IMR-90 (cell line): Measurements from ENCODE around the gene LRRC36. TPM values are rescaled to one million over a fixed set of nuclear protein-coding genes. Genes with fewer than 3 reads are reported as not detected.

Experiments
- ATAC-seq: fragments of 200-7000 bp; cut with Tn5 transposase; 2 replicates; pipeline ENCODE4 v1.9.1; 2020; ENCODE audit warnings: low read depth, mild to moderate bottlenecking, moderate library complexity
- BruUV-seq: library from RNA; stranded (reverse); fragments of 400-500 nt; replicated peaks from 2 replicates; lab custom pipeline; 2021; lab: Mats Ljungman, UMichigan
- CTCF ChIA-PET: fragments of 300-600 bp; formaldehyde crosslinking; extraction: SDS; loops from one replicate; lab custom pipeline; 2021; ENCODE audit warnings: antibody characterized with exemption; lab: Yijun Ruan, JAX
- POLR2A ChIA-PET: fragments of 300-600 bp; sonication (Branson Sonifier 250); formaldehyde crosslinking; loops from one replicate; lab custom pipeline; 2022; ENCODE audit warnings: antibody characterized with exemption; ENCODE audit not compliant: unreplicated experiment; lab: Charles Lee
- DNase-seq: peaks from one replicate; pipeline ENCODE4 v3.0.0; 2013
- H2AFZ ChIP-seq: replicated peaks from 2 replicates; pipeline ENCODE3; 2013; ENCODE audit warnings: low read length, mild to moderate bottlenecking; ENCODE audit not compliant: poor library complexity
- H2AK5ac ChIP-seq: 2 replicates; pipeline ENCODE4 v1.6.1; 2013; ENCODE audit warnings: low read depth, low read length, inconsistent platforms
- H2AK9ac ChIP-seq: replicated peaks from 2 replicates; pipeline ENCODE3; 2013; ENCODE audit warnings: mild to moderate bottlenecking, low read depth, low read length, moderate library complexity; ENCODE audit not compliant: poor library complexity
- H2BK120ac ChIP-seq: 2 replicates; pipeline ENCODE4 v1.6.1; 2013; ENCODE audit warnings: low read depth, low read length, inconsistent platforms
- H2BK15ac ChIP-seq: 3 replicates; pipeline ENCODE4 v1.6.1; 2013; ENCODE audit warnings: low read depth, low read length, inconsistent platforms
- H2BK20ac ChIP-seq: 2 replicates; pipeline ENCODE4 v1.6.1; 2013; ENCODE audit warnings: low read depth, mild to moderate bottlenecking, inconsistent platforms, low read length, moderate library complexity
- H2BK5ac ChIP-seq: 2 replicates; pipeline ENCODE4 v1.6.1; 2013; ENCODE audit warnings: mild to moderate bottlenecking, low read depth, low read length, inconsistent platforms; ENCODE audit not compliant: poor library complexity, severe bottlenecking
- H3K14ac ChIP-seq: replicated peaks from 2 replicates; pipeline ENCODE4 v1.6.1; 2013; ENCODE audit warnings: low read depth, low read length, inconsistent platforms
- H3K18ac ChIP-seq: 2 replicates; pipeline ENCODE4 v1.6.1; 2013; ENCODE audit warnings: low read depth, low read length, control low read depth
- H3K23ac ChIP-seq: 2 replicates; pipeline ENCODE4 v1.6.1; 2013; ENCODE audit warnings: low read depth, low read length, inconsistent platforms
- H3K27ac ChIP-seq: 2 replicates; pipeline ENCODE4 v1.5.1; 2013; ENCODE audit warnings: mild to moderate bottlenecking, control low read depth, low read length; ENCODE audit not compliant: insufficient read depth
- H3K27me3 ChIP-seq: 2 replicates; pipeline ENCODE4 v1.6.1; 2013; ENCODE audit warnings: low read length; ENCODE audit not compliant: control insufficient read depth, insufficient read depth
- H3K36me3 ChIP-seq: 2 replicates; pipeline ENCODE4 v1.6.1; 2013; ENCODE audit warnings: low read length, mixed read lengths; ENCODE audit not compliant: control insufficient read depth, insufficient read depth
- H3K4ac ChIP-seq: 2 replicates; pipeline ENCODE4 v1.6.1; 2013; ENCODE audit warnings: low read depth, low read length, inconsistent platforms
- H3K4me1 ChIP-seq: 2 replicates; pipeline ENCODE4 v1.6.1; 2013; ENCODE audit warnings: low read length, mixed read lengths; ENCODE audit not compliant: control insufficient read depth, insufficient read depth
- H3K4me2 ChIP-seq: 2 replicates; pipeline ENCODE4 v1.6.1; 2013; ENCODE audit warnings: low read depth, mild to moderate bottlenecking, control low read depth, low read length, moderate library complexity
- H3K4me3 ChIP-seq: 2 replicates; pipeline ENCODE4 v1.5.1; 2013; ENCODE audit warnings: low read depth, mild to moderate bottlenecking, control low read depth, low read length, moderate library complexity; ENCODE audit not compliant: insufficient read depth
- H3K56ac ChIP-seq: 2 replicates; pipeline ENCODE4 v1.6.1; 2013; ENCODE audit warnings: low read length, inconsistent platforms; ENCODE audit not compliant: insufficient read depth; ENCODE audit errors: extremely low read depth
- H3K79me1 ChIP-seq, 2 experiments: 2 replicates each; pipeline ENCODE4 v1.6.1; 2013; ENCODE audit warnings: low read length in 2 of 2, inconsistent platforms in 1 of 2, low read depth in 1 of 2
- H3K9ac ChIP-seq: 2 replicates; pipeline ENCODE4 v1.6.1; 2013; ENCODE audit warnings: low read depth, low read length, control low read depth
- H3K9me1 ChIP-seq: 2 replicates; pipeline ENCODE4 v1.6.1; 2013; ENCODE audit warnings: low read length, inconsistent platforms; ENCODE audit not compliant: insufficient read depth
- H3K9me3 ChIP-seq: 2 replicates; pipeline ENCODE4 v1.6.1; 2013; ENCODE audit warnings: low read length; ENCODE audit not compliant: control insufficient read depth, insufficient read depth
- H4K20me1 ChIP-seq: 2 replicates; pipeline ENCODE4 v1.6.1; 2013; ENCODE audit warnings: low read length, inconsistent platforms; ENCODE audit not compliant: insufficient read depth
- H4K5ac ChIP-seq: 2 replicates; pipeline ENCODE4 v1.6.1; 2013; ENCODE audit warnings: mild to moderate bottlenecking, low read depth, low read length, control low read depth
- H4K8ac ChIP-seq, 2 experiments: 2 replicates each; pipeline ENCODE4 v1.6.1; 2013; ENCODE audit warnings: low read depth in 2 of 2, low read length in 2 of 2, control low read depth in 1 of 2, inconsistent platforms in 1 of 2
- H4K91ac ChIP-seq: 2 replicates; pipeline ENCODE4 v1.6.1; 2013; ENCODE audit warnings: low read depth, low read length, inconsistent platforms; ENCODE audit not compliant: insufficient read depth
- CEBPB ChIP-seq: IDR thresholded peaks from 2 replicates; pipeline ENCODE4 v1.6.1; 2012; ENCODE audit warnings: low read depth, low read length, improper control_type of control experiment
- CHD1 ChIP-seq: IDR thresholded peaks from 2 replicates; pipeline ENCODE4 v1.6.1; 2012; ENCODE audit warnings: low read depth, low read length, improper control_type of control experiment
- FOS ChIP-seq: fragments of 150-350 bp; IDR thresholded peaks from 2 replicates; pipeline ENCODE4 v1.6.1; 2016; ENCODE audit warnings: low read depth, low read length
- MXI1 ChIP-seq: IDR thresholded peaks from 2 replicates; pipeline ENCODE4 v1.6.1; 2012; ENCODE audit warnings: low read depth, mild to moderate bottlenecking, low read length, moderate library complexity, borderline replicate concordance
- NFE2L2 ChIP-seq: fragments of 150-350 bp; IDR thresholded peaks from 2 replicates; pipeline ENCODE4 v1.6.1; 2016; ENCODE audit warnings: low read depth, mild to moderate bottlenecking, low read length
- POLR2A ChIP-seq: IDR thresholded peaks from 2 replicates; pipeline ENCODE4 v1.6.1; 2012; ENCODE audit warnings: mild to moderate bottlenecking, low read depth, low read length
- SMC3 ChIP-seq: fragments of 150-350 bp; IDR thresholded peaks from 2 replicates; pipeline ENCODE4 v1.6.1; 2016; ENCODE audit warnings: low read depth, mild to moderate bottlenecking, antibody characterized with exemption, low read length, moderate library complexity
- WGBS, 2 experiments: methylation state at CpG; one replicate each; pipeline versions ENCODE4 v1.1.5 to v1.1.7; 2013; ENCODE audit warnings: missing lambda C conversion rate in 2 of 2; ENCODE audit not compliant: insufficient read length in 1 of 2; ENCODE audit errors: extremely low coverage in 2 of 2; 5-methylcytosine and 5-hydroxymethylcytosine counted together
- dilution Hi-C: fragments of 300-500 bp; cut with HindIII; formaldehyde crosslinking; loops from one replicate; pipeline ENCODE4 v1.14.3; 2018; ENCODE audit warnings: low sequenced_read_pairs; ENCODE audit not compliant: unreplicated experiment
- in situ Hi-C: fragments of 300-500 bp; cut with MboI; formaldehyde crosslinking; loops from 3 replicates; pipeline ENCODE4 v1.14.3; 2019; ENCODE audit warnings: low sequenced_read_pairs, inconsistent platforms, mixed read lengths
- intact Hi-C: fragments of 100-400 bp; cut with micrococcal nuclease; formaldehyde crosslinking; loops from 2 replicates; pipeline ENCODE4 v1.10.0; 2022
- polyA plus RNA-seq, 3 experiments: library from polyadenylated mRNA; depleted of rRNA; stranded (reverse); fragments of >200 nt; gene quantifications; 2 replicates each; pipeline ENCODE4 v1.2.3, GENCODE V29; 2012; ENCODE audit warnings: low replicate concordance in 1 of 3
- total RNA-seq: library from RNA; depleted of rRNA; stranded (reverse); fragments of >200 nt; gene quantifications from 2 replicates; pipeline ENCODE4 v1.2.3, GENCODE V29; 2012

The LRRC36 gene
- total and polyA plus RNA-seq, 2 of the 4 experiments (the other 2 are of a cell fraction): 0.18 to 0.29 TPM

DNA sequence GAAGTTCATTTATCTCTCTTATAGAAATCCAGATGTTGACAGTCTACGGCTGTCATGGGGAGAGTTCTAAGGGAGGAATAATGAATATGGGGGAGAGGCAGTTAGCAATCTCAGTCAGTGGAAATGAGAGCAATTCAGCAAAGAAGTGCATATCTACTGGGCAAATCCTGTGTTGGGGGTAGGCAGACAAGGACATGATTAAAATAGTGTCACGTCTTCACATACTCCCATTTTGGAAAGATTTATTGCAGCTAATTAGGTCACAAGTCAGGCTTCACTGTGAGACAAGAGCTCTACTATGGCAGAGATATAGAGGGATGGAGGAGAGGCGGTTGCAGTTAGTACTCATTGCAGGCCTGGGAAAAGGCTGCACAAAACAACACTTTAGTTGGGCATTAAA lies 29.8 kb downstream of the LRRC36 start:
- Histone ChIP-seq H2AK5ac (no peak overlapping the region), H3K36me3 (no peaks in the 10 kb centered on the region), H3K4me1 (no peaks in the 10 kb centered on the region), H2AK9ac (no peak overlapping the region), H3K9me3 (no peaks in the 10 kb centered on the region), H3K14ac (no peak overlapping the region), H2BK20ac (no peak overlapping the region), H3K27me3 (peaks cover 29% of the 10 kb centered on the region), H4K20me1 (no peaks in the 10 kb centered on the region), H3K56ac (no peak overlapping the region), H4K91ac (no peak overlapping the region), H2BK15ac (no peak overlapping the region), H4K5ac (no peak overlapping the region), H3K79me1 (no peaks in the 10 kb centered on the region), H2AFZ (no peak overlapping the region), H3K9me1 (no peaks in the 10 kb centered on the region), H2BK5ac (no peak overlapping the region), H3K4me2 (no peak overlapping the region), H3K4me3 (no peak overlapping the region), H3K18ac (no peak overlapping the region), H3K27ac (no peak overlapping the region), H3K9ac (no peak overlapping the region), H3K23ac (no peak overlapping the region), H4K8ac (no peak overlapping the region), H2BK120ac (no peak overlapping the region), H3K4ac (no peak overlapping the region)
- intact Hi-C loops: no loop called here
- CTCF ChIA-PET: no interaction called here
- BruUV-seq: no TSS peak
- DNase-seq (no peak), ATAC-seq (no peak)
- in situ Hi-C loops: no loop called here
- POLR2A ChIA-PET: no interaction called here
- dilution Hi-C loops: no loop called here
- TF ChIP-seq MXI1 (no peak), NFE2L2 (no peak), CHD1 (no peak), FOS (no peak), CEBPB (no peak), SMC3 (no peak), POLR2A (no peak)
- 100% methylated on average over 1 of the region's 3 CpGs; no CpG with 5 or more reads in 1 of the 2 experiments for WGBS, 2 experiments
